GM12878 (cell line): ENCODE data around the gene GDF15.

Experiments used
- BACH1 ChIP-seq: fragments of 450-650 bp; IDR thresholded peaks from 2 replicates; pipeline ENCODE4 v1.6.1; 2017; ENCODE audit warnings: mild to moderate bottlenecking, borderline replicate concordance
- DPF2 ChIP-seq: fragments of 450-650 bp; IDR thresholded peaks from 2 replicates; pipeline ENCODE4 v1.6.1; 2017; ENCODE audit warnings: mild to moderate bottlenecking
- HDAC2 ChIP-seq: fragments of 200-600 bp; sonication (generic); IDR thresholded peaks from 2 replicates; pipeline ENCODE4 v1.6.1; 2017
- NR2F1 ChIP-seq: fragments of 450-650 bp; conservative IDR thresholded peaks from 2 replicates; pipeline ENCODE4 v1.6.1; 2017; ENCODE audit warnings: mild to moderate bottlenecking
- POLR2A ChIP-seq: IDR thresholded peaks from 2 replicates; pipeline ENCODE4 v1.6.1; 2011; ENCODE audit warnings: low read depth, mild to moderate bottlenecking, low read length
- SIN3A ChIP-seq: IDR thresholded peaks from 2 replicates; pipeline ENCODE4 v1.6.1; 2012; ENCODE audit warnings: low read depth, low read length, improper control_type of control experiment
- TCF3 ChIP-seq: IDR thresholded peaks from 2 replicates; pipeline ENCODE4 v1.6.1; 2012; ENCODE audit warnings: low read depth, mild to moderate bottlenecking, low read length, borderline replicate concordance; ENCODE audit not compliant: insufficient read depth
- TCF7 ChIP-seq: IDR thresholded peaks from 2 replicates; pipeline ENCODE4 v1.6.1; 2014; ENCODE audit warnings: antibody characterized with exemption, borderline replicate concordance
- ZNF217 ChIP-seq: fragments of 450-650 bp; IDR thresholded peaks from 2 replicates; pipeline ENCODE4 v1.6.1; 2017; ENCODE audit warnings: antibody characterized with exemption, mild to moderate bottlenecking
- ZNF24 ChIP-seq: fragments of 450-650 bp; IDR thresholded peaks from 2 replicates; pipeline ENCODE4 v1.6.1; 2017; ENCODE audit warnings: antibody characterized with exemption, mild to moderate bottlenecking
- TF ChIP-seq, protein P1 (sequence below): IDR thresholded peaks from 2 replicates; pipeline ENCODE4 v1.6.1; 2012; ENCODE audit warnings: low read length, inconsistent platforms
- TF ChIP-seq, protein P2 (sequence below): IDR thresholded peaks from 2 replicates; pipeline ENCODE4 v1.6.1; 2011; ENCODE audit warnings: borderline replicate concordance, low read depth, mild to moderate bottlenecking, moderate library complexity, mixed read lengths, low read length; ENCODE audit not compliant: insufficient read depth; ENCODE audit errors: extremely low read length
- TF ChIP-seq, protein P3 (sequence below), 3 experiments: IDR thresholded peaks in 2 of 3; conservative IDR thresholded peaks in 1 of 3; 2 replicates each; pipeline ENCODE4 v1.5.1; 2011; ENCODE audit warnings: low read depth in 3 of 3, low read length in 3 of 3, mild to moderate bottlenecking in 3 of 3, control low read depth in 2 of 3, moderate library complexity in 2 of 3, inconsistent platforms in 1 of 3, mixed read lengths in 1 of 3; ENCODE audit not compliant: control insufficient read depth in 2 of 3, insufficient read depth in 1 of 3; ENCODE audit errors: extremely low read depth in 1 of 3

DNA sequence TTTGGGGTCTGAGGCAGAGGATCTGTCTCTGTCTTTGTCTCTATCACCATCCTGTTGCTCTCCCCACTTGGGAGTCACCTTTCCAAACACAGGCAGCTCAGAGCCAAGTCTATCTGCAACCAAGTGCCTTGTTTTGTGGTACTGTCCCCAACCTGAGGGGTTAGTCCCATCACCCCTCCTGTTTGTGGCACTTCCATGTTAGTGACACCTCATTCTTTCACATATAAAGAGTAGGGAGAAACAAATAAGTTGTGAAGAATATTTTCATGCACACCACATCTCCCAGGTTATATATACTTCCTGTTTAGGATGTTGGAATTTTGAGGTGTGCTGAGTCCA, 3.7 kb downstream of the GDF15 start:
- TF ChIP-seq TCF7 (no peak), TCF3 (no peak), SIN3A (no peak), BACH1 (no peak), DPF2 (no peak), ZNF217 (no peak), NR2F1 (no peak), HDAC2 (no peak), ZNF24 (no peak), POLR2A (no peak)
- TF ChIP-seq, protein P1, sequence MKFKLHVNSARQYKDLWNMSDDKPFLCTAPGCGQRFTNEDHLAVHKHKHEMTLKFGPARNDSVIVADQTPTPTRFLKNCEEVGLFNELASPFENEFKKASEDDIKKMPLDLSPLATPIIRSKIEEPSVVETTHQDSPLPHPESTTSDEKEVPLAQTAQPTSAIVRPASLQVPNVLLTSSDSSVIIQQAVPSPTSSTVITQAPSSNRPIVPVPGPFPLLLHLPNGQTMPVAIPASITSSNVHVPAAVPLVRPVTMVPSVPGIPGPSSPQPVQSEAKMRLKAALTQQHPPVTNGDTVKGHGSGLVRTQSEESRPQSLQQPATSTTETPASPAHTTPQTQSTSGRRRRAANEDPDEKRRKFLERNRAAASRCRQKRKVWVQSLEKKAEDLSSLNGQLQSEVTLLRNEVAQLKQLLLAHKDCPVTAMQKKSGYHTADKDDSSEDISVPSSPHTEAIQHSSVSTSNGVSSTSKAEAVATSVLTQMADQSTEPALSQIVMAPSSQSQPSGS = no peak
- TF ChIP-seq, protein P2, sequence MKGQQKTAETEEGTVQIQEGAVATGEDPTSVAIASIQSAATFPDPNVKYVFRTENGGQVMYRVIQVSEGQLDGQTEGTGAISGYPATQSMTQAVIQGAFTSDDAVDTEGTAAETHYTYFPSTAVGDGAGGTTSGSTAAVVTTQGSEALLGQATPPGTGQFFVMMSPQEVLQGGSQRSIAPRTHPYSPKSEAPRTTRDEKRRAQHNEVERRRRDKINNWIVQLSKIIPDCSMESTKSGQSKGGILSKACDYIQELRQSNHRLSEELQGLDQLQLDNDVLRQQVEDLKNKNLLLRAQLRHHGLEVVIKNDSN = no peak
- TF ChIP-seq, protein P3, sequence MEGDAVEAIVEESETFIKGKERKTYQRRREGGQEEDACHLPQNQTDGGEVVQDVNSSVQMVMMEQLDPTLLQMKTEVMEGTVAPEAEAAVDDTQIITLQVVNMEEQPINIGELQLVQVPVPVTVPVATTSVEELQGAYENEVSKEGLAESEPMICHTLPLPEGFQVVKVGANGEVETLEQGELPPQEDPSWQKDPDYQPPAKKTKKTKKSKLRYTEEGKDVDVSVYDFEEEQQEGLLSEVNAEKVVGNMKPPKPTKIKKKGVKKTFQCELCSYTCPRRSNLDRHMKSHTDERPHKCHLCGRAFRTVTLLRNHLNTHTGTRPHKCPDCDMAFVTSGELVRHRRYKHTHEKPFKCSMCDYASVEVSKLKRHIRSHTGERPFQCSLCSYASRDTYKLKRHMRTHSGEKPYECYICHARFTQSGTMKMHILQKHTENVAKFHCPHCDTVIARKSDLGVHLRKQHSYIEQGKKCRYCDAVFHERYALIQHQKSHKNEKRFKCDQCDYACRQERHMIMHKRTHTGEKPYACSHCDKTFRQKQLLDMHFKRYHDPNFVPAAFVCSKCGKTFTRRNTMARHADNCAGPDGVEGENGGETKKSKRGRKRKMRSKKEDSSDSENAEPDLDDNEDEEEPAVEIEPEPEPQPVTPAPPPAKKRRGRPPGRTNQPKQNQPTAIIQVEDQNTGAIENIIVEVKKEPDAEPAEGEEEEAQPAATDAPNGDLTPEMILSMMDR (IDR thresholded peaks at IDR 0.05 in 2 of 3, conservative IDR thresholded peaks at IDR 0.05 in 1 of 3; ENCODE audit: control insufficient read depth in 2 of 3, extremely low read depth in 1 of 3, insufficient read depth in 1 of 3, low read depth in 3 of 3, low read length in 3 of 3) = no peak
